A549 treated with AZD9567 at 1 μM for 4 hours (cell line): Measurements from ENCODE around the gene CPA3. TPM values are rescaled to one million over a fixed set of nuclear protein-coding genes. Genes with fewer than 3 reads are reported as not detected.

Experiments used
- total RNA-seq: library from RNA; stranded (reverse); fragments of 200-300 nt; extraction: Qiagen RNA extraction; gene quantifications from 5 replicates; pipeline ENCODE4 v1.2.3, GENCODE V29; 2022; ENCODE audit not compliant: insufficient read depth

Gene CPA3
- not detected in 5 replicates for total RNA-seq

DNA sequence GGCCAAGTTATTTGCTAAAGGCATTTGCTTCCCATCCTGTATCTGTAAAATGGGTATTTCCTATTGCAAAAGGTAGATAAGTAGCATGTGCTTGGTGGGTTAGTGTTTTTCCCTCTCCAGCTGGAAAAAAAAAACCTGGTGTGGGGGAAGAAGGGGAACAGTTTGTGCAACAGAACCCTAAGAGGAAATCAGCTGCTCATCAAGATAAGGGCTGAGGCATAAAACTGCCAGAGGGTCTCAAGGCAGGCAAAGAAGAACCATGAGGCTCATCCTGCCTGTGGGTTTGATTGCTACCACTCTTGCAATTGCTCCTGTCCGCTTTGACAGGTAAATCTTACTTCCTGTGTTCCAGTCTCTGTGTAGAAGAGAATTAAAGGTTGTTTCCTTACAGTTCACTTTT, at the start of gene CPA3:
CPA3 (plus strand) TSS at position 248 of the 400 bp plus-strand sequence; CDS start at position 260, 12 bp downstream.

GRCh38 chr3:148827585-148827984, 37.5 kb upstream of the CPA3 start, which contains the start of gene CPB1:
CPB1 (plus strand) TSS chr3:148827811; CDS start chr3:148827824, 13 bp downstream.

Other genes with a start within 250 kb of the CPA3 start
- 0.57 to 1.2 TPM (median 0.60 TPM) in 5 replicates for gene AGTR1, start 167.4 kb upstream of the CPA3 start, total RNA-seq
- gene CPB1, start 37.5 kb upstream of the CPA3 start, total RNA-seq, result not detected in 5 replicates
- 33.6 to 46.7 TPM (median 34.4 TPM) in 5 replicates for gene GYG1, start 126.2 kb downstream of the CPA3 start, total RNA-seq
- gene HLTF, start 221.2 kb downstream of the CPA3 start, total RNA-seq, result 12.1 to 19.8 TPM (median 16.9 TPM) in 5 replicates